C4-2B (cell line): ENCODE data around the gene FCER2.

Source experiments
- CTCF ChIP-seq: fragments of 450-650 bp; conservative IDR thresholded peaks from 2 replicates; pipeline ENCODE4 v1.5.1; 2017; ENCODE audit warnings: mild to moderate bottlenecking
- ZFX ChIP-seq: fragments of 450-650 bp; IDR thresholded peaks from 2 replicates; pipeline ENCODE4 v1.6.1; 2017

GRCh38 chr19:7706188-7706954 is 4.4 kb upstream of the FCER2 start:
- TF ChIP-seq CTCF (no peak), ZFX (no peak)
